ENCODE results near the gene ART3.

ART3 gene

GRCh38 chr4:76072760-76073159 lies 1.7 kb upstream of the ART3 start:
- no peak for DNase-seq (ENCODE audit: low read depth)

GRCh38 chr4:76074993-76075600 lies 588 bp downstream of the ART3 start:
- no peak for DNase-seq (ENCODE audit: low read depth)

GRCh38 chr4:76078033-76078613 lies 3.6 kb downstream of the ART3 start:
- peak; percentile 51 for DNase-seq (ENCODE audit: low read depth)

- DNase-seq (ENCODE audit: low read depth) = no peak
Observed at GRCh38 chr4:76083386-76083988, 9.0 kb downstream of the ART3 start.

- DNase-seq (ENCODE audit: low read depth) = no peak
Observed at GRCh38 chr4:76084542-76084941, 10.0 kb downstream of the ART3 start.

GRCh38 chr4:76087007-76087769 lies 12.7 kb downstream of the ART3 start:
- peak; percentile 70 for DNase-seq (ENCODE audit: low read depth)

- no peak for DNase-seq (ENCODE audit: low read depth)
Observed at GRCh38 chr4:76088719-76089118, 14.2 kb downstream of the ART3 start.

GRCh38 chr4:76090241-76090691 lies 15.8 kb downstream of the ART3 start:
- peak; percentile 99 for DNase-seq (ENCODE audit: low read depth)

- DNase-seq (ENCODE audit: low read depth) = no peak
Observed at GRCh38 chr4:76091052-76091451, 16.5 kb downstream of the ART3 start.

- no peak for DNase-seq (ENCODE audit: low read depth)
Observed at GRCh38 chr4:76095568-76095967, 21.1 kb downstream of the ART3 start.

GRCh38 chr4:76096076-76096475 lies 21.6 kb downstream of the ART3 start:
- DNase-seq (ENCODE audit: low read depth) = no peak

- no peak for DNase-seq (ENCODE audit: low read depth)
Observed at GRCh38 chr4:76105652-76106051, 31.1 kb downstream of the ART3 start.

- DNase-seq (ENCODE audit: low read depth) = no peak
Observed at GRCh38 chr4:76106442-76106841, 31.9 kb downstream of the ART3 start.

GRCh38 chr4:76108467-76109181 lies 34.1 kb downstream of the ART3 start:
- DNase-seq (ENCODE audit: low read depth) = peak; percentile 44

- no peak for DNase-seq (ENCODE audit: low read depth)
Observed at GRCh38 chr4:76116821-76117220, 42.3 kb downstream of the ART3 start.

- no peak for DNase-seq (ENCODE audit: low read depth)
Observed at GRCh38 chr4:76117536-76117935, 43.0 kb downstream of the ART3 start.

GRCh38 chr4:76120199-76120598 lies 45.7 kb downstream of the ART3 start:
- DNase-seq (ENCODE audit: low read depth) = no peak

GRCh38 chr4:76125816-76126215 lies 51.3 kb downstream of the ART3 start:
- peak; percentile 41 for DNase-seq (ENCODE audit: low read depth)

- no peak for DNase-seq (ENCODE audit: low read depth)
Observed at GRCh38 chr4:76127754-76128153, 53.2 kb downstream of the ART3 start.

GRCh38 chr4:76141241-76141640 lies 66.7 kb downstream of the ART3 start:
- no peak for DNase-seq (ENCODE audit: low read depth)

- DNase-seq (ENCODE audit: low read depth) = no peak
Observed at GRCh38 chr4:76144546-76144945, 70.0 kb downstream of the ART3 start.

- peak; percentile 91 for DNase-seq (ENCODE audit: low read depth)
Observed at GRCh38 chr4:76147454-76148141, 73.1 kb downstream of the ART3 start.

All from iris pigment epithelial cell (primary cell).